ENCODE measurements around the gene SYCP2L. TPM values are rescaled to one million over a fixed set of nuclear protein-coding genes. Genes with fewer than 3 reads are reported as not detected.

The SYCP2L gene
- total RNA-seq, 1 donor from 2014 or later: 6.4 TPM

DNA sequence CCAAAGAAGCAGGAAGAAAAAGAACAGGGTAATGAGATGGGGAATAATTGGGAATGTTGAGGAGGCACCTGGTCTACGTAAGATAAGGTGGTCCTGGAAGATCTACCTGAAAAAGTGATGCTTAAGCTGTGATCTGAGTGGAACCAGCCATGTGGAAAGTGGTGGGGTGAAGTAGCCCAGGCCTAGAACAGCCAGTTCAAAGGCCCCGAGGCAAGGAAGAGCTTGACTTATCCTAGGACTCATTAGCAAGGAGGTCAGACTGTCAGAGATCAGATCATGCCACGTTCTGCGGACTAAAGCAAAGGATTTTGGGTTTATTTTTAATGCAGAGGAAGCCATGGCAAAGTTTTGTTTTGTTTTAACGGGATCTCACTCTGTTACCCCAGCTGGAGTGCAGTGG is 5.1 kb downstream of the SYCP2L start:
- H3K27ac ChIP-seq (ENCODE audit: low read depth, low read length): no peak overlapping the region

DNA sequence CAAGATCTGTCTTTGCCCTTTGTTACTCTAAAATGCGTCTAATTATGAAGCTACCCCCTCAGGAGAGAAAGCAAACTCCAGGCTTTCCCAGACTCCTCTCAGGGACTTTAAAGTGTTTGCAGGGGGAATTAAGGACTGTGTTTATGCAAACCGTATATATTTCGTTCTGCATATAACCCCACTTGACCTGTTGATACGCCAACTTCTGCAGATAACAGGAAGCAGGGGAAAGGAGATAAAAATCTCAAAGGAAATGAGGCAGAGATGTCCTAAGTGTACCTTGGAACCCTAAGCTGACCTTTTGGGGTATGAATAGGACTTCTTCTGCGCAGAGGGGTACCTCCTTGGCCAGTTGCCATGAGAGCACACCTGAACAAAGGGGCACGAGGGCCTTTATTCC is 8.1 kb downstream of the SYCP2L start:
- no peaks in the 10 kb centered on the region for H3K4me1 ChIP-seq (ENCODE audit: insufficient read depth, low read length)
- no peaks in the 10 kb centered on the region for H3K9me3 ChIP-seq (ENCODE audit: insufficient read depth, low read depth, low read length)
- peaks cover 1% of the 10 kb centered on the region for H3K9me3 Mint-ChIP-seq (ENCODE audit: unreplicated experiment)
- no peak overlapping the region for H2AFZ ChIP-seq (ENCODE audit: low read depth, low read length)
- H3K27ac Mint-ChIP-seq (ENCODE audit: unreplicated experiment): no peak overlapping the region
- no peak overlapping the region for H3K27ac ChIP-seq (ENCODE audit: low read depth, low read length)
- H3K36me3 ChIP-seq (ENCODE audit: insufficient read depth, low read length): no peaks in the 10 kb centered on the region
- no peak overlapping the region for H3K4me3 Mint-ChIP-seq (ENCODE audit: unreplicated experiment)
- no peaks in the 10 kb centered on the region for H3K27me3 Mint-ChIP-seq (ENCODE audit: low read depth, unreplicated experiment)
- no peaks in the 10 kb centered on the region for H3K79me2 ChIP-seq (ENCODE audit: insufficient read depth, low read length)
- no peaks in the 10 kb centered on the region for H4K20me1 ChIP-seq (ENCODE audit: insufficient read depth, low read length)
- H3K27me3 ChIP-seq (ENCODE audit: insufficient read depth, low read length): no peaks in the 10 kb centered on the region
- no peaks in the 10 kb centered on the region for H3K4me1 Mint-ChIP-seq (ENCODE audit: low read depth, unreplicated experiment)
- no peak overlapping the region for H3K9ac ChIP-seq (ENCODE audit: low read length)
- DNase-seq (ENCODE audit: low read depth): no peak
- no peak overlapping the region for H3K4me2 ChIP-seq (ENCODE audit: low read length)
- no peak overlapping the region for H3K4me3 ChIP-seq (ENCODE audit: insufficient read depth, low read depth, low read length)
- FAIRE-seq: no peak
- peaks cover 2% of the 10 kb centered on the region for H3K36me3 Mint-ChIP-seq (ENCODE audit: low read depth, unreplicated experiment)
- no peak for TF ChIP-seq EZH2 (IDR thresholded peaks at IDR 0.05; ENCODE audit: insufficient read depth, low read length)
- TF ChIP-seq, protein P1, sequence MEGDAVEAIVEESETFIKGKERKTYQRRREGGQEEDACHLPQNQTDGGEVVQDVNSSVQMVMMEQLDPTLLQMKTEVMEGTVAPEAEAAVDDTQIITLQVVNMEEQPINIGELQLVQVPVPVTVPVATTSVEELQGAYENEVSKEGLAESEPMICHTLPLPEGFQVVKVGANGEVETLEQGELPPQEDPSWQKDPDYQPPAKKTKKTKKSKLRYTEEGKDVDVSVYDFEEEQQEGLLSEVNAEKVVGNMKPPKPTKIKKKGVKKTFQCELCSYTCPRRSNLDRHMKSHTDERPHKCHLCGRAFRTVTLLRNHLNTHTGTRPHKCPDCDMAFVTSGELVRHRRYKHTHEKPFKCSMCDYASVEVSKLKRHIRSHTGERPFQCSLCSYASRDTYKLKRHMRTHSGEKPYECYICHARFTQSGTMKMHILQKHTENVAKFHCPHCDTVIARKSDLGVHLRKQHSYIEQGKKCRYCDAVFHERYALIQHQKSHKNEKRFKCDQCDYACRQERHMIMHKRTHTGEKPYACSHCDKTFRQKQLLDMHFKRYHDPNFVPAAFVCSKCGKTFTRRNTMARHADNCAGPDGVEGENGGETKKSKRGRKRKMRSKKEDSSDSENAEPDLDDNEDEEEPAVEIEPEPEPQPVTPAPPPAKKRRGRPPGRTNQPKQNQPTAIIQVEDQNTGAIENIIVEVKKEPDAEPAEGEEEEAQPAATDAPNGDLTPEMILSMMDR (IDR thresholded peaks at IDR 0.05; ENCODE audit: insufficient read depth, low read depth, low read length): no peak

More for the DNA sequence above, 5.1 kb downstream of the SYCP2L start:
- Histone ChIP-seq H3K27me3 (ENCODE audit: insufficient read depth, low read length) (peaks cover 8% of the 10 kb centered on the region), H3K36me3 (ENCODE audit: insufficient read depth, low read length) (no peaks in the 10 kb centered on the region), H3K9me3 (ENCODE audit: insufficient read depth, low read depth, low read length) (no peaks in the 10 kb centered on the region), H2AFZ (ENCODE audit: low read depth, low read length) (no peak overlapping the region), H3K79me2 (ENCODE audit: insufficient read depth, low read length) (no peaks in the 10 kb centered on the region), H3K9ac (ENCODE audit: low read length) (no peak overlapping the region), H3K4me3 (ENCODE audit: insufficient read depth, low read depth, low read length) (no peak overlapping the region), H3K4me2 (ENCODE audit: low read length) (no peak overlapping the region), H4K20me1 (ENCODE audit: insufficient read depth, low read length) (no peaks in the 10 kb centered on the region), H3K4me1 (ENCODE audit: insufficient read depth, low read length) (no peaks in the 10 kb centered on the region)
- Mint-ChIP-seq H3K27ac (ENCODE audit: unreplicated experiment) (no peak overlapping the region), H3K4me3 (ENCODE audit: unreplicated experiment) (no peak overlapping the region), H3K9me3 (ENCODE audit: unreplicated experiment) (peaks cover 1% of the 10 kb centered on the region), H3K27me3 (ENCODE audit: low read depth, unreplicated experiment) (no peaks in the 10 kb centered on the region), H3K36me3 (ENCODE audit: low read depth, unreplicated experiment) (peaks cover 2% of the 10 kb centered on the region), H3K4me1 (ENCODE audit: low read depth, unreplicated experiment) (no peaks in the 10 kb centered on the region)
- DNase-seq (ENCODE audit: low read depth): no peak
- no peak for FAIRE-seq
- TF ChIP-seq, protein P1 (IDR thresholded peaks at IDR 0.05; ENCODE audit: insufficient read depth, low read depth, low read length): no peak
- no peak for TF ChIP-seq EZH2 (IDR thresholded peaks at IDR 0.05; ENCODE audit: insufficient read depth, low read length)

DNA sequence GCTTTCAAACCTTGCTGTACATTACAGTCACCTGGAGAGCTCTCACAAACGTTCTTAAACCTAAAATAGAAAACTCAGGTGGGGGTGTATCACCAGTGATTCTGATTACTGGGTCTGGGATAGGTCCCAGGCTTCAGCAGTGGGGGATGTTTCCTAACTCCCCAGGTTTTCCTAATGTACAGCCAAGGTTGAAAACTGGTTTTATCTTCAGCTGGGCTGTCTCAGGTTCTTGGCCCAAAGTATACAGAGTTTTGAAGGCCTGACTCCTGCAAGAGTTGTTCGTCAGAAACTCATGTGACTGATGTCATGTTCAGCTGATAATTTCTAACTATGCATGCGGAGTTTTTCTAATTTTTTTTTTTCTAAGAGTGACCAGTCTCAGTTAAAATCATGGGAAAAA is 9.8 kb downstream of the SYCP2L start:
- no peaks in the 10 kb centered on the region for H3K36me3 ChIP-seq (ENCODE audit: insufficient read depth, low read length)
- no peaks in the 10 kb centered on the region for H3K27me3 Mint-ChIP-seq (ENCODE audit: low read depth, unreplicated experiment)
- FAIRE-seq (no peak), DNase-seq (ENCODE audit: low read depth) (no peak)
- H3K27ac ChIP-seq (ENCODE audit: low read depth, low read length): no peak overlapping the region
- H3K4me3 ChIP-seq (ENCODE audit: insufficient read depth, low read depth, low read length): no peak overlapping the region
- H3K79me2 ChIP-seq (ENCODE audit: insufficient read depth, low read length): no peaks in the 10 kb centered on the region
- no peaks in the 10 kb centered on the region for H3K27me3 ChIP-seq (ENCODE audit: insufficient read depth, low read length)
- H2AFZ ChIP-seq (ENCODE audit: low read depth, low read length): no peak overlapping the region
- peaks cover 2% of the 10 kb centered on the region for H3K36me3 Mint-ChIP-seq (ENCODE audit: low read depth, unreplicated experiment)
- no peaks in the 10 kb centered on the region for H3K4me1 ChIP-seq (ENCODE audit: insufficient read depth, low read length)
- H3K9ac ChIP-seq (ENCODE audit: low read length): no peak overlapping the region
- no peaks in the 10 kb centered on the region for H3K9me3 Mint-ChIP-seq (ENCODE audit: unreplicated experiment)
- no peak overlapping the region for H3K4me3 Mint-ChIP-seq (ENCODE audit: unreplicated experiment)
- H3K4me1 Mint-ChIP-seq (ENCODE audit: low read depth, unreplicated experiment): no peaks in the 10 kb centered on the region
- H3K4me2 ChIP-seq (ENCODE audit: low read length): no peak overlapping the region
- no peak overlapping the region for H3K27ac Mint-ChIP-seq (ENCODE audit: unreplicated experiment)
- TF ChIP-seq, protein P1 (IDR thresholded peaks at IDR 0.05; ENCODE audit: insufficient read depth, low read depth, low read length): no peak
- no peak for TF ChIP-seq EZH2 (IDR thresholded peaks at IDR 0.05; ENCODE audit: insufficient read depth, low read length)
- H3K9me3 ChIP-seq (ENCODE audit: insufficient read depth, low read depth, low read length): no peaks in the 10 kb centered on the region
- H4K20me1 ChIP-seq (ENCODE audit: insufficient read depth, low read length): no peaks in the 10 kb centered on the region
